ENCODE measurements around the gene ARHGAP4. TPM values are rescaled to one million over a fixed set of nuclear protein-coding genes. Genes with fewer than 3 reads are reported as not detected.

ARHGAP4 gene
- polyA plus RNA-seq, 3 donors = 51.5 to 508 (median 64.4) TPM

- no peak overlapping the region for H3K27ac ChIP-seq (ENCODE audit: low read depth in 1 of 2, low read length in 2 of 2)
- peaks cover 24% of the 10 kb centered on the region for H3K79me2 ChIP-seq (ENCODE audit: insufficient read depth, low read length)
- H3K9ac ChIP-seq (ENCODE audit: insufficient read depth, low read length, poor library complexity, severe bottlenecking) = no peak overlapping the region
- TF ChIP-seq, protein P1, sequence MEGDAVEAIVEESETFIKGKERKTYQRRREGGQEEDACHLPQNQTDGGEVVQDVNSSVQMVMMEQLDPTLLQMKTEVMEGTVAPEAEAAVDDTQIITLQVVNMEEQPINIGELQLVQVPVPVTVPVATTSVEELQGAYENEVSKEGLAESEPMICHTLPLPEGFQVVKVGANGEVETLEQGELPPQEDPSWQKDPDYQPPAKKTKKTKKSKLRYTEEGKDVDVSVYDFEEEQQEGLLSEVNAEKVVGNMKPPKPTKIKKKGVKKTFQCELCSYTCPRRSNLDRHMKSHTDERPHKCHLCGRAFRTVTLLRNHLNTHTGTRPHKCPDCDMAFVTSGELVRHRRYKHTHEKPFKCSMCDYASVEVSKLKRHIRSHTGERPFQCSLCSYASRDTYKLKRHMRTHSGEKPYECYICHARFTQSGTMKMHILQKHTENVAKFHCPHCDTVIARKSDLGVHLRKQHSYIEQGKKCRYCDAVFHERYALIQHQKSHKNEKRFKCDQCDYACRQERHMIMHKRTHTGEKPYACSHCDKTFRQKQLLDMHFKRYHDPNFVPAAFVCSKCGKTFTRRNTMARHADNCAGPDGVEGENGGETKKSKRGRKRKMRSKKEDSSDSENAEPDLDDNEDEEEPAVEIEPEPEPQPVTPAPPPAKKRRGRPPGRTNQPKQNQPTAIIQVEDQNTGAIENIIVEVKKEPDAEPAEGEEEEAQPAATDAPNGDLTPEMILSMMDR (IDR thresholded peaks at IDR 0.05) = no peak
- no peak for DNase-seq
- H3K36me3 ChIP-seq (replicated peaks in 1 of 2; ENCODE audit: control insufficient read depth in 1 of 2, insufficient read depth in 2 of 2, low read length in 2 of 2) = peaks cover 89 to 100% of the 10 kb centered on the region in 2 donors
- H4K20me1 ChIP-seq (ENCODE audit: insufficient read depth, low read length) = peaks cover 98% of the 10 kb centered on the region
- no peak overlapping the region for H3K4me2 ChIP-seq (replicated peaks; ENCODE audit: extremely low read depth, low read length, poor library complexity, severe bottlenecking)
- peaks cover 0 to 13% (median 0%) of the 10 kb centered on the region in 7 donors for H3K9me3 Mint-ChIP-seq
- no peaks in the 10 kb centered on the region for H3K4me1 Mint-ChIP-seq
- H2AFZ ChIP-seq (ENCODE audit: insufficient read depth, low read depth, low read length, poor library complexity, severe bottlenecking) = no peak overlapping the region
- peaks cover 0 to 24% (median 0%) of the 10 kb centered on the region in 3 donors for H3K27me3 Mint-ChIP-seq (ENCODE audit: low read depth in 3 of 3)
- H3K9me3 ChIP-seq (replicated peaks in 1 of 2; ENCODE audit: control insufficient read depth in 1 of 2, insufficient read depth in 1 of 2, low read length in 2 of 2) = no peaks in the 10 kb centered on the region
- no peak overlapping the region for H3K27ac Mint-ChIP-seq
- 100% methylated on average over 5 of the region's 14 CpGs for WGBS (ENCODE audit: insufficient coverage)
- H3K4me3 Mint-ChIP-seq = no peak overlapping the region
- H3K36me3 Mint-ChIP-seq = peaks cover 67 to 97% of the 10 kb centered on the region in 2 donors
- intact Hi-C loops (cut with micrococcal nuclease) = loop anchor here in 1 of 2 donors (10.0 kb wide), 1 partner anchor 194 kb away; the partner anchor contains the start of gene PLXNB3
- no peaks in the 10 kb centered on the region for H3K4me1 ChIP-seq (ENCODE audit: control insufficient read depth in 1 of 2, insufficient read depth in 2 of 2, low read length in 2 of 2)
- no peaks in the 10 kb centered on the region for H3K27me3 ChIP-seq (ENCODE audit: control insufficient read depth in 2 of 2, insufficient read depth in 2 of 2, low read length in 2 of 2)
- H3K4me3 ChIP-seq (replicated peaks in 1 of 3; ENCODE audit: low read depth in 2 of 3, low read length in 3 of 3) = no peak overlapping the region
These were observed 32.5 kb upstream of the ARHGAP4 start for GRCh38 chrX:153958605-153959004.

DNA sequence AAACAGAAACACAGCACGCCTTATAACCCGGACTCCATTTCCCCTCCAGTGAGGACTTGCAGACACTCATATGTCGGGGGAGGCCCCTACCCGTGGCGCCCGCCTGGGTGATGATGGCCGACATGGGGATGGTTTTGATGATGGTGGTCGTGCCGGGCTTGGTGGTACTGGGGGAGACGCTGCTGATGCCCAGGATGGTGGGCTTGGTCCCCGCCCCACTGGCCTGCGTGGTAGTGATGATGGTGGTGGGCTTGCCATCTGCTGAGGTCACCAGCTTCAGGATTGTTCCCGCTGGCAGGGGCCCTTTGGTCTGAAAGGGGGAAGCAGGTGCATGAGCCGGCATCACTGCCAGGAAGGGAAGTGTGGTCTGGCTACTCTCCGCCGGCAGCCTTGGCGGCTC, 31.2 kb upstream of the ARHGAP4 start:
- Histone ChIP-seq H3K9me3 (replicated peaks in 1 of 2; ENCODE audit: control insufficient read depth in 1 of 2, insufficient read depth in 1 of 2, low read length in 2 of 2) (no peaks in the 10 kb centered on the region), H3K79me2 (ENCODE audit: insufficient read depth, low read length) (peaks cover 19% of the 10 kb centered on the region), H3K27me3 (ENCODE audit: control insufficient read depth in 2 of 2, insufficient read depth in 2 of 2, low read length in 2 of 2) (no peaks in the 10 kb centered on the region), H4K20me1 (ENCODE audit: insufficient read depth, low read length) (peaks cover 98% of the 10 kb centered on the region), H2AFZ (ENCODE audit: insufficient read depth, low read depth, low read length, poor library complexity, severe bottlenecking) (no peak overlapping the region), H3K4me3 (replicated peaks in 1 of 3; ENCODE audit: low read depth in 2 of 3, low read length in 3 of 3) (no peak overlapping the region), H3K4me1 (ENCODE audit: control insufficient read depth in 1 of 2, insufficient read depth in 2 of 2, low read length in 2 of 2) (no peaks in the 10 kb centered on the region), H3K27ac (ENCODE audit: low read depth in 1 of 2, low read length in 2 of 2) (no peak overlapping the region), H3K9ac (ENCODE audit: insufficient read depth, low read length, poor library complexity, severe bottlenecking) (no peak overlapping the region), H3K36me3 (replicated peaks in 1 of 2; ENCODE audit: control insufficient read depth in 1 of 2, insufficient read depth in 2 of 2, low read length in 2 of 2) (peaks cover 85 to 99% of the 10 kb centered on the region in 2 donors), H3K4me2 (replicated peaks; ENCODE audit: extremely low read depth, low read length, poor library complexity, severe bottlenecking) (no peak overlapping the region)
- Mint-ChIP-seq H3K27ac (peak overlapping the region in 3 of 7 donors; percentile 15 to 35 (median 30)), H3K9me3 (peaks cover 0 to 13% (median 0%) of the 10 kb centered on the region in 7 donors), H3K4me3 (no peak overlapping the region), H3K4me1 (no peaks in the 10 kb centered on the region), H3K27me3 (ENCODE audit: low read depth in 3 of 3) (peaks cover 0 to 19% (median 0%) of the 10 kb centered on the region in 3 donors), H3K36me3 (peaks cover 63 to 94% of the 10 kb centered on the region in 2 donors)
- TF ChIP-seq, protein P1 (IDR thresholded peaks at IDR 0.05) = no peak
- WGBS (ENCODE audit: insufficient coverage) = 40% methylated on average over 8 of the region's 17 CpGs
- intact Hi-C loops (cut with micrococcal nuclease) = loop anchor here in 1 of 2 donors (10.0 kb wide), 1 partner anchor 192 kb away; the partner anchor contains the start of gene PLXNB3
- DNase-seq = no peak
